GM12865 (cell line): ENCODE measurements around the gene NDC80.

Experiments
- DNase-seq: peaks from one replicate; pipeline ENCODE4 v3.0.0; 2010; ENCODE audit warnings: low read depth
- H3K4me3 ChIP-seq: 2 replicates; pipeline ENCODE4 v1.5.1; 2011; ENCODE audit warnings: mild to moderate bottlenecking, low read depth, low read length, control low read depth
- TF ChIP-seq, protein P1 (sequence below): IDR thresholded peaks from 2 replicates; pipeline ENCODE4 v1.5.1; 2011; ENCODE audit warnings: low read length, control low read depth, low read depth, inconsistent platforms; ENCODE audit not compliant: insufficient read depth; ENCODE audit errors: missing control alignments

Gene NDC80

DNA sequence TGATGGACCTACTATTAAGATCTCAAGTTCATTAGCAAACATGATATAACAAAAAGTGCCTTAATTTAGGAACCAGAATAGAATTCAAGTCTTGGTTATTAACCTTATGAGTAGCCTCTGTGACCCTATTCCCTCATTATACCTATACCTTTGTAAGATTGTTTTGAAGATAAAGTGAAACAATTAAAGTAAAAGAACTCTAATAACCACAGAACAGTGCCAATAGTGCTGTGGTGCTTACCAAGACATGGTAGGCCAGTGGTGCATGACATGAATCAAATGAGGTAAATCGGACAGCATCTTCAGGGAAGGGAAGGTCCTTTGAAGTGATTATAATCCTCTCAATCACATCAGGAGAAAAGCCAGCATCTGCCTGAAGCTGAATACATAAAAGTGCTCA is 36.5 kb upstream of the NDC80 start:
- no peak for DNase-seq
- TF ChIP-seq, protein P1, sequence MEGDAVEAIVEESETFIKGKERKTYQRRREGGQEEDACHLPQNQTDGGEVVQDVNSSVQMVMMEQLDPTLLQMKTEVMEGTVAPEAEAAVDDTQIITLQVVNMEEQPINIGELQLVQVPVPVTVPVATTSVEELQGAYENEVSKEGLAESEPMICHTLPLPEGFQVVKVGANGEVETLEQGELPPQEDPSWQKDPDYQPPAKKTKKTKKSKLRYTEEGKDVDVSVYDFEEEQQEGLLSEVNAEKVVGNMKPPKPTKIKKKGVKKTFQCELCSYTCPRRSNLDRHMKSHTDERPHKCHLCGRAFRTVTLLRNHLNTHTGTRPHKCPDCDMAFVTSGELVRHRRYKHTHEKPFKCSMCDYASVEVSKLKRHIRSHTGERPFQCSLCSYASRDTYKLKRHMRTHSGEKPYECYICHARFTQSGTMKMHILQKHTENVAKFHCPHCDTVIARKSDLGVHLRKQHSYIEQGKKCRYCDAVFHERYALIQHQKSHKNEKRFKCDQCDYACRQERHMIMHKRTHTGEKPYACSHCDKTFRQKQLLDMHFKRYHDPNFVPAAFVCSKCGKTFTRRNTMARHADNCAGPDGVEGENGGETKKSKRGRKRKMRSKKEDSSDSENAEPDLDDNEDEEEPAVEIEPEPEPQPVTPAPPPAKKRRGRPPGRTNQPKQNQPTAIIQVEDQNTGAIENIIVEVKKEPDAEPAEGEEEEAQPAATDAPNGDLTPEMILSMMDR = no peak
- no peak overlapping the region for H3K4me3 ChIP-seq

DNA sequence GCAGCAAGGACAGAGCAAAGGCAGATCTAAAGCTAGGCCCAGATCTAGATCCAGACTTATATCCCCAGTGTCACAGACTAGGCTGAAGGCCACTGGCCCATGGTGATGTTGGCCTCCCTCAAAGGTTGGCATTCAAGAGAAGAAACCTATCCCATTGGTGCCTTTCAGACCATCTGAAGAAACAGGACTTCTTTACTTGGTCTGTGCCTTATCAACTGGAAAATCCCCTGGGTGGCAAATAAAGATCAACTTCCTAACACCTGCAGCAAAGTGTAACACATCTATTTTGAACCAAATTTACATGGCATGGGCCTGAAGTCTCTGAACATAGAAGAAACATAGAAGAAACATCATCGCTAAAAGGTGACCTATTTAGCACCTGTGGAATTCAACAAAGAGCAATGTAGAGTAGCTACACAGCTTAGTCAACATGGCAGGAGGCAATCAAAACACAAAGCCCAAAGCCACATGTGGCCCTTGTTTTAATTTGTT is 35.9 kb upstream of the NDC80 start:
- DNase-seq = no peak
- no peak overlapping the region for H3K4me3 ChIP-seq
- TF ChIP-seq, protein P1 = no peak

- no peak overlapping the region for H3K4me3 ChIP-seq
- TF ChIP-seq, protein P1 = no peak
- DNase-seq = no peak
Observed at GRCh38 chr18:2536063-2536462, 35.3 kb upstream of the NDC80 start.

GRCh38 chr18:2536493-2536892 is 34.9 kb upstream of the NDC80 start:
- DNase-seq = no peak
- TF ChIP-seq, protein P1 = no peak
- no peak overlapping the region for H3K4me3 ChIP-seq

DNA sequence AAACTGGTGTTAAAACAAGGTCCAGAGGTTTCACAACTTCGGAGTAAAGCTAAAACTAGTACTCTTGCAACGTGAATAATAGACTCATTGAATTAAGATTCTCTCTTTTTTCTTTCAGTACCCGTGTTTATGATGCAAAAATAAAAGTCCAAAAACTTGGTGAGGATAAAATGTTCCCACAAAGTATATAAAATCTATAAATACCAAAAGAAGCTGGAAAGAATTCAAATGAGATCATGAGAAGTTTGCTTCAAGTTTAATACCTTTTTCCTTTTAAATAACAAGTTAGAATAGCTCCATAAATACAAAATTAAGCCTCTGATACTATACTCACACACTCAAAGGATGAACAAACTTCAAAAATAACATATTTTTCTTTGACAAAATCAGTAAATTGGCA is 34.1 kb upstream of the NDC80 start:
- TF ChIP-seq, protein P1 = no peak
- no peak for DNase-seq
- H3K4me3 ChIP-seq = no peak overlapping the region

GRCh38 chr18:2538236-2538635 is 33.1 kb upstream of the NDC80 start:
- no peak overlapping the region for H3K4me3 ChIP-seq
- DNase-seq = no peak
- TF ChIP-seq, protein P1 = no peak

- no peak overlapping the region for H3K4me3 ChIP-seq
- no peak for DNase-seq
- TF ChIP-seq, protein P1 = no peak
Observed at GRCh38 chr18:2538844-2539243, 32.5 kb upstream of the NDC80 start.
